Right lobe of liver (tissue), 4 donors: Measurements from ENCODE around the gene FYB1.

Experiments used
- POLR2A ChIP-seq: fragments of 450-650 bp; IDR thresholded peaks from one replicate; pipeline ENCODE4 v1.6.1; 2017; ENCODE audit warnings: antibody characterized with exemption, mild to moderate bottlenecking
- TF ChIP-seq, protein P1 (sequence below), 4 donors: fragments of 200-600 bp in 3 of 4; fragments of 450-650 bp in 1 of 4; IDR thresholded peaks; one replicate each; pipeline versions ENCODE4 v1.5.1 to v1.8.0; 2016 to 2022; ENCODE audit warnings: antibody characterized with exemption in 4 of 4, mild to moderate bottlenecking in 2 of 4
- donor health status: DM: no; HTN: no; CAD: no.
- donor health status: DM: no; HTN: no; CAD: no.
- donor health status: DM: no; HTN: yes; CAD: no.

DNA sequence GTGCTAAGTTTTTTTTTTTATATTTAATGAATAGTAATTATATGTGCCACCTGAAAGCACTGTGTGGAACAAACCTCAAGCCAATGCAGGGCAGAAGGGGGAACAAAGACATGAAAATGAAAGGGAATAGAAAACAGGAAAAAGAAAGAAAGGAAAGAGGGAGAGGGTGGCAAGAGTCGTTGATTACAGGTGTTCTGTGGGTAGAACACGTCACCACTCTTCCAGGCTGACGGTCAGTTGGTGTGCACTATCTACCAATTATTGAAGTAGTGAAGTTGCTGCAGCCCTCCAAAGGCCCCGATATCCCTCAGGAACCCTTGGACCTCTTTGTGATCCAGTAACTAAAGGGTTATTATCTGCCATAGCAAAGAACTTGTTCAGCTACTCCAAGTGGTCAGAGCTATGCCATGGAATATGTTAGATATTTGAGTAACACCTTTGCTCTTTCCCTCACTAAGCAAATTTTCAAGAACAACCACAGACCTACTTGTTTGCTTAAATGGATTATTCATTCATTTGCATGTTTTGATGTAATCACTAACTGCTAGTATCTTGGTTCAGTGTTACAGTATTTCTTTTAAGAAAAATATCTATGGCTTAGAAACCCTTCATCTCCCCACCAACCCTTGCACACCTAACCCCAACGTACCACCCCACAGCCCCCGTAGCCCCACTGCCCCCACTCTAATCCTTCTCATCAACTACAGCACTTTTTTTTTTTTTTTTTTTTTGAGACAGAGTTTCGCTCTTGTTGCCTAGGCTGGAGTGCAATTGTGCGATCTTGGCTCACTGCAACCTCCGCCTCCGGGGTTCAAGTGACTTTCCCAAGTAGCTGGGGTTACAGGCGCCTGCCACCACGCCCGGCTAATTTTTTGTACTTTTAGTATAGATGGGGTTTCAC, 31.3 kb downstream of the FYB1 start:
- TF ChIP-seq, protein P1, sequence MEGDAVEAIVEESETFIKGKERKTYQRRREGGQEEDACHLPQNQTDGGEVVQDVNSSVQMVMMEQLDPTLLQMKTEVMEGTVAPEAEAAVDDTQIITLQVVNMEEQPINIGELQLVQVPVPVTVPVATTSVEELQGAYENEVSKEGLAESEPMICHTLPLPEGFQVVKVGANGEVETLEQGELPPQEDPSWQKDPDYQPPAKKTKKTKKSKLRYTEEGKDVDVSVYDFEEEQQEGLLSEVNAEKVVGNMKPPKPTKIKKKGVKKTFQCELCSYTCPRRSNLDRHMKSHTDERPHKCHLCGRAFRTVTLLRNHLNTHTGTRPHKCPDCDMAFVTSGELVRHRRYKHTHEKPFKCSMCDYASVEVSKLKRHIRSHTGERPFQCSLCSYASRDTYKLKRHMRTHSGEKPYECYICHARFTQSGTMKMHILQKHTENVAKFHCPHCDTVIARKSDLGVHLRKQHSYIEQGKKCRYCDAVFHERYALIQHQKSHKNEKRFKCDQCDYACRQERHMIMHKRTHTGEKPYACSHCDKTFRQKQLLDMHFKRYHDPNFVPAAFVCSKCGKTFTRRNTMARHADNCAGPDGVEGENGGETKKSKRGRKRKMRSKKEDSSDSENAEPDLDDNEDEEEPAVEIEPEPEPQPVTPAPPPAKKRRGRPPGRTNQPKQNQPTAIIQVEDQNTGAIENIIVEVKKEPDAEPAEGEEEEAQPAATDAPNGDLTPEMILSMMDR (IDR thresholded peaks at IDR 0.05): no peak
- no peak for TF ChIP-seq POLR2A
